GM12872 (cell line): Measurements from ENCODE around the gene NIN.

ENCODE experiments used
- CTCF ChIP-seq: IDR thresholded peaks from 3 replicates; pipeline ENCODE4 v1.5.1; 2011; ENCODE audit warnings: low read depth, mild to moderate bottlenecking, low read length, moderate library complexity; ENCODE audit not compliant: insufficient read depth

Gene NIN

GRCh38 chr14:50762931-50763300 lies 68.0 kb downstream of the NIN start:
- no peak for TF ChIP-seq CTCF

- no peak for TF ChIP-seq CTCF
Observed at GRCh38 chr14:50762001-50762930, 68.7 kb downstream of the NIN start.

- no peak for TF ChIP-seq CTCF
Observed at GRCh38 chr14:50759800-50760543, 71.0 kb downstream of the NIN start.

- TF ChIP-seq CTCF, result no peak
Observed at GRCh38 chr14:50758945-50759344, 72.0 kb downstream of the NIN start.

GRCh38 chr14:50758305-50758704 lies 72.7 kb downstream of the NIN start:
- TF ChIP-seq CTCF, result no peak

GRCh38 chr14:50757702-50758101 lies 73.3 kb downstream of the NIN start:
- no peak for TF ChIP-seq CTCF

- TF ChIP-seq CTCF, result no peak
Observed at GRCh38 chr14:50756300-50756699, 74.7 kb downstream of the NIN start.
